HG03457 (cell line): ENCODE results near the gene ZFPM1.

ENCODE experiments used
- ATAC-seq: cut with Tn5 transposase; IDR thresholded peaks from one replicate; pipeline ENCODE4 v1.9.1; 2021; ENCODE audit warnings: moderate number of reproducible peaks; ENCODE audit not compliant: unreplicated experiment

Gene ZFPM1

DNA sequence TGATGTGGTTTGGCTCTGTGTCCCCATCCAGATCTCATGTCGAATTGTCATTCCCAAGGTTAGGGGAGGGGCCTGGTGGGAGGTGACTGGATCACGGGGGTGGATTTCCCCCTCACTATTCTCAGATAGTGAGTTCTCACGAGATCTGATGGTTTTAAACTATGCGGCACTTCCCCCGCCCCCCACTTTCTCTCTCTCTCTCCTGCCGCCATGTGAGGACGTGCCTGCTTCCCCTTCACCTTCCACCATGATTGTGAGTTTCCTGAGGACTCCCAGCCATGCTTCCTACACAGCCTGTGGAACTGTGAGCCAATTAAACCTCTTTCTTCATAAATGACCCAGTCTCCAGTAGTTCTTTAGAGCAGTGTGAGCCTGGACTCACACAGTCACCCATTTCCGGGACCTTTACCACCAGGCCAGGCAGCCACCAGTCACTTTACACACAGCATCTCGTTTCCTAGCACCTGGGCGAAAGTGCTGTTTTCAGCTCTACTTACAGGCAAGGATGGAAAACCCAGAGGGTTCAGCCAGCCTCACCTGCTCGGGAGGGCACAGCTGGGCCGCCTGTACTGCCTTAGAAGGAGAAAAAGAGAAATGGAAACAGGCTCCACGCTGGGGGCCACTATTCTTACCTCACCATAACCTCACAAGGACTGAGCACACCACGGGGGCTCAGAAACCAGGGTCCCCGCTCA, 103.4 kb downstream of the ZFPM1 start:
- no peak for ATAC-seq

DNA sequence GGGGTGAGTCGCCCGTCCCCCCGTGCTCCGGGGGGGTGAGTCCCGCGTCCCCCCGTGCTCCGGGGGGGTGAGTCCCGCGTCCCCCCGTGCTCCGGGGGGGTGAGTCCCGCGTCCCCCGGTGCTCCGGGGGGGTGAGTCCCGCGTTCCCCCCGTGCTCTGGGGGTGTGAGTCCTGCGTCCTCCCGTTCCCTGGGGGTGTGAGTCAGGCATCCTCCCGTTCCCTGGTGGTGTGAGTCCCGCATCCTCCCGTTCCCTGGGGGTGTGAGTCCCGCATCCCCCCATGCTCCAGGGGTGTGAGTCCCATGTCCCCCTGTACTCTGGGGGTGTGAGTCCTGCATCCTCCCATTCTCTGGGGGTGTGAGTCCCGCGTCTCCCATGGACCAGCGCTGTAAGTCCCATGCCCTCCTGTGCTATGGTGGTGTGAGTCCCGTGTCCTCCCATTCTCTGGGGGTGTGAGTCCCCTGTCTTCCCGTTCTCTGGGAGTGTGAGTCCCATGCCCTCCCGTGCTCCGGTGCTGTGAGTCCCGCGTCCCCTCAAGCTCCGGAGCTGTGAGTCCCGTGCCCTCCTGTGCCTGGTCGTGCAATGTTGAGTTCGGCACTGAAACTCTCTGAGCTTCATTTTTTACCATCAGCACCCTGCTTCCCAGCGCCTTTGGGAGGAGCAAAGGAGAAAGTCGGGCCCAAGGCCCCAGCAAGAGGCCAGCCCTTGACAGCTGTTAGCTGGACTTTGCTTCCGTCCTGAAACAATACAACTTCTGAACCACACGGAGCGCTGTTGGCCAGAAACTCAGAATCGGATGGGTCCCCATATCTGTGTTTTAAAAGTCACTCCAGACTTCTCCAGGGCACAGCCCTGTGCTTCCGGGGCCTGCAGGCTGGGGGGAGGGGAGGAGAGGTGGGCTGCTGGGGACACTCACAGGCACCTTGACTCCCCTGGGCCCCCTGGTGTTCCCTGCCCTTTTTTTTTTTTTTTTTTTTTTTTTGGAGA, 105.7 kb downstream of the ZFPM1 start:
- ATAC-seq: no peak

DNA sequence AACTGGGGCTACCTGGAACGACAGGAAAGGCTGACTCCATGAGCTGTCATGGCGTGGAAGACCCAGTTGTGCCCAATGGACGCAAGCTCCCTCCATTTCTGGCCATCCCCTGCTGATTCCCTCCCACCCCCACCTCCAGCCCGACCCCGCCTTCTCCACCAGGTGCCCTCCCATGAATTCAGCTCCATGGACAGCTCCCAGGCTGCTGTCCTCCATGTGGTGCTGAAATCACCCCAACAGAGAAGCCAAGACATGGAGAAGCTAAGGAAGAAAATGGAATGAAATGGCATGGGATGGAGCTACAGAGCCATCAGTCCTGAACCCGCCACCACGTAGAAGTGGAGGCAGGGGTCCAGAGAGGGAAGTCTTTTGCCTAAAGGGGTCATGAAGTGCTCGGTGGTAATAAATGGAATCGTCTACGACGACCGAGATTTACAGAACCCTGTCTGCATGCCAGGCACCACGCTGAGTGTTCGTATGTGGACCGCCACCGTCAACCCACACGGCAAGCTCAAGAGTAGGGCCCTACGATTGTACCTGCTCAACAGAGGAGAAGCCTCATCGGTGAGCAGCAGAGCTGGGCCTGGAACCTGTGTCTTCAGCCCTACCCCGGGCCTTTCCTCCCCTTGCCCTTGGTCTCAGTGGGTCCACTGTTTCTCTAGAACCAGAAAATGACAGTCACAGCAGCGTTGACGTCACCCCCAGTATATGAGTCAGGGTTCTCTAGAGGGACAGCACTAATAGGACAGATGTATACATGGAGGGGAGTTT, 107.8 kb downstream of the ZFPM1 start:
- ATAC-seq: no peak

DNA sequence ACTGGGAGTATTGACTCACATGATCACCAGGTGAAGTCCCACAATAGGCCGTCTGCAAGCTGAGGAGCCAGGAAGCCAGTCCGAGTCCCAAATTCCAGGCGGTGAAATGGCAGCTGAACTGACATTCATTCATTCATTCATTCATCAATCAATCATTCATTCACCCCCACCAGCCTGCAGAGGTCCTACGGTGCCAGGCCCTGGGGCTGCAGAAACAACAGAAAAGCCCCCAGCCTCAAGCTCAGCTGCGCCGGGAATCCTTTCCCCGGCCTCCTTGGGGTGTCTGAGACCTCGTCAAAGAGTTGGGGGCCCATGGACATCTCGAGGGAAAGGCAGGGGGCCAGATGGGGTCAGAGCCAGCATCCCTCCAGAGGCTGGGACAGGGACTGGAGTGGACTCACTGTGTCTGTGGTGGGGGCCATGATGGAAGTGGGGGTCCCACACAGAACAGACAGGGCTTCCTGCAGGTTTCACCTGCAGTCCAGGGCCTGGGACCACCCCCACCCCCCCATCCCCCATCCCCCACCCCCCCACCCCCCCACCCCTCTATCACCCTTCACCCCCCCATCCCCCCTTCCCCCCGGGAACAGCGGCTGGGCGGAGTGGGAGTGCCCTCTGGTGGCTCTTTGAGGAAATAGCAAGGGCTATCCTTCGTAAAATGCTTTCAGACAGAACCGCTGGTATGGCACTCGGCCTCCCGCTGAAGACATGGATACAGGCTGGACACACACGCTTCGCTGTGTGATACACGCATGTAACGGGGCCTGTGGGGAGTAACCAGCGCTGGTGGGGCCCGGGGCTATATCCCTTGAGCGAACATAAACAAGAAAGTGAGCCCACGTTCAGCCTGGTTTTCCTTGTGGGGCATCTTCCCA, 108.6 kb downstream of the ZFPM1 start:
- no peak for ATAC-seq

DNA sequence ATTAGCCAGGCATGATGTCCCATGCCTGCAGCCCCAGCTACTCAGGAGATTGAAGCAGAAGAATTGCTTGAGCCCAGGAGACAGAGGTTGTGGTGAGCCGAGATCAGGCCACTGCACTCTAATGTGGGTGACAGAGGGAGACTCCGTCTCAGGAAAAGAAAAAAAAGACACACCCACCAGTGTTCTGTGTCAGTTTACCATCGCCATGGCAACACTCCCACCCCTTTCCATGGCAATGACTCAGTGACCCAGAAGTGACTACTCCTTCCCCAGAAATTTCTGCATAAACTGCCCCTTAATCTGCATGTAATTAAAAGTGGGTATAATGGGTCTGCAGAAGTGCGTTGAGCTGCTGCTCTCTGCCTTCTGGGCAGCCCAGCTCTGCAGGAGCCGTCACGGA, 113.1 kb downstream of the ZFPM1 start:
- ATAC-seq: no peak

DNA sequence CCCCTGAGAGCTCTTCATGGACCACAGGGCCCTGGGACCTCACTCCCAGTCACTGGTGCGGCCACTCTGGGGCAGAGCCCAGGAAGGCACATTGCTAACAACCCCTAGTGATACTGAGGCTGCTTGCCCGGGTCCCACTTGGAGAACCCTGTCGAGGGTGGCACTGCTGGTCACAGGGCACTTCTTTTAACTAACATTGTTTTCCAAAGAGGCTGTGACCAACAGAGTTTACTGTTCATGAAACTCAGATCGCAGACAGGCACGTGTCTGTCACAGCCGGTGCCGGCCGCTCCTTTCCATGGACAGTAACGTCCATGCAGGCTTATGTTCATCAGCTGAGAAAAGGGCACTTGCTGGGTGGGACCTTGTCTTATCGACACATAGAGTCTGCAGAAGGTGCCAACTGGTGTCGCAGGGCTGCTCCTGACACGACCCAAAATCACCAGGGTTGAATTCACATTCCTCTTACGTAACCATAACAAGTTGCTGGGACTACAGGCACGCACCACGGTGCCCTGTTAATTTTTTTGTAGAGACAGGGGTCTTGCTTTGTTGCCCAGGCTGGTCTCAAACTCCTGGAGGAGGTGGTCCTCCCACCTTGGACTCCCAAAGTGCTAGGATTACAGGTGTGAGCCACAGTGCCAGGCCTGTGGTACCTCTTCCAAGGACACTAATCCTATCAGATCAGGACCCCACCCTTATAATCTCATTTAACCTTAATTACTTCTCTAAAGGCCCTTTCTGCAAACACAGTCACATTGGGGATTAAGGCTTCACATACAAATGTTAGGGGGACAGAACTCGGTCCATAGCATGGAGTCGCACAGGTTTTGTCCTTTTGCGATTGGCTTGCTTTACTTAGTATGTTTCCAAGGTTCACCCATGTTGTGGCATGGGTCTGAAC, 115.9 kb downstream of the ZFPM1 start:
- no peak for ATAC-seq

DNA sequence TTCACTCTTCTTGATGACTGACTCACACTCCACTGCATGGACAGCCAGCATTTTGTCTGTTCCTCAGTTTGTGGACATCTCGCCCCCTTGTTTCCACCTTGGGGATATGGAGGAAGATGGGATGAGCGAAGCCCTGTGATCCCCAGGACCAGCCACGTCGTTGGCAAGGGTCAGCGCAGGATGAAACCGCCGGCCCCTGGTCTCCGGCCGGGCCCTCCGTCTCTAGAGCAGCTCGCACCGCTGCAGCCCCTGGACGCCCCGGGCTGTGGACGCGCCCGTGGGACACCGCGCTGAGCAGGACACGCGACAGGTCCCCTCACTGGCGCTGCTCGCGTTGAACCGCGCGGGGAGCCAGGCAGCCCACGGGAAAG, 116.5 kb downstream of the ZFPM1 start:
- ATAC-seq: peak; percentile 15

DNA sequence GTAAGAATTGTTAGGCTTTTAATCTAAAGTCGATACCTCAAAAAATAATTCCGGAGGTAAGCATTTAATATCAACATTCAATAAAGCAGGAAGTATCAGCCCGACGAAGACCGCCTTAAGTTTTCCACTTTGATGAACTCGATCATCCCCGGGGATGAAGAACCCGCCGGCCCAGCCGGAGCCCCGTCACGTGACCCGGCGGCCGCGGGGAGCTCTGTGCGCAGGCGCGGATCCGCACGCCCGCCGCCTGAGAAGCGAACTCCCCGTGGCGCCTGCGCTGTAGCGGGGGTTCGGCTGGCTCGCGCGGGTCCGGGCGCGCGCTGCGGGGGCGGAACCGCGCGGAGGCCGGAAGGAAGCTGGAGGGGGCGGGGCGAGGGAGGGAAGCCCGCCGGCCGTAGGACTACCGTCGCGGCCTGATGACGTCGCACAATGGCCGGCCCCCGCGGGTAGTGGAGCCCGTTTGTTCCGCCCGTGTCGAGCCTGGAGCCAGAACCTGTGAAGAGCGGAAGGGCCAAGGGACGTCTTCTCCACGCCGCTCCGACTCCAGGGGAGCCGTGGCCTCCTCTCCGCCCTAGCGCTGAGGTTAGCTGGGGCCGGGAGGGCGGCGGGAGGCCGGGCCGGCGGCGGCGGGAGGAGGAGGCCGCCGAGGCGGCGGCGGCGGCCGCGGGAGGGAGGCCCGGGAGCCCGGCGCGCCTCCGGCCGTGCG, 117.1 kb downstream of the ZFPM1 start, which contains the start of gene ZC3H18:
TSS of gene ZC3H18 (plus strand) at position 419 of the 706 bp plus-strand sequence. CDS start 6,721 bp downstream, outside the sequence.
- ATAC-seq: peak; percentile 44

DNA sequence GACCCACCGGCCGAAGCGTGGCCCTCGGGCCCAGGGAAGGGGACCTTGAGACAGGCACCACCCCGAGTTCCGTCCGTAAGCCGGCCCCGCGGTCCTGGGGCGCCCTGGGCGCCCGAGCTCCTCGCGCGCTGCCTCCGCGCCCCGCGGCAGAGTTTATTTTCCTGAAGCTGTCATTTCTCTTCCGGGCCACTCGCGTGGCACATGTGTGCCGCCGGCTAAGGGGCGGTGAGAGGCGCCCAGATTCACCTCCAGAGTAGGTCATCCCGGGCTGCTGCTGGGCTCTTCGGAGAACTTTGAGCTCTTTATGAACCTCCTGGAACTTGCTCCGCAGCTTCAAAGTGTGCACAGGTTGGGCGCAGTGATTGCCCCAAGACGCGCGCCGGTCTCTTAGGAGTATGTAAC, 117.6 kb downstream of the ZFPM1 start:
- peak; percentile 16 for ATAC-seq

DNA sequence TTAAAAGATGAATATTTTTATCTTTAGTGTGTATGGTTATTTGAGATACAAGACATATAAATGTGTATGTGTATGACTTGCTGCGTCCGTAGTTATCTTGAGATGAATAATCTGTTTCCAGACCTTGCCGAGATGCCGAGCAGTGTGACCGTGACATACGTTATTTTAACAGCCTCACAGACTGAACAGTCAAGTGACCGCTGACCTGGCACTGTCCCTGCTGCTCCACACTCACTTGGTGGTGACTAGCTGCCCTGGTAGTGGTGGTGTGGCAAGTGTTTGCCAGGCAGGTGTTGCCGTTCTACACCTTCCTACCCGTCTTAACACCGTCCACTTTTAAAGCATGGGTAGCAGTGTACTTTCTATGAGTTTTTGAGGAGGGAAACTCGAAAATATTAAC, 122.2 kb downstream of the ZFPM1 start:
- no peak for ATAC-seq

DNA sequence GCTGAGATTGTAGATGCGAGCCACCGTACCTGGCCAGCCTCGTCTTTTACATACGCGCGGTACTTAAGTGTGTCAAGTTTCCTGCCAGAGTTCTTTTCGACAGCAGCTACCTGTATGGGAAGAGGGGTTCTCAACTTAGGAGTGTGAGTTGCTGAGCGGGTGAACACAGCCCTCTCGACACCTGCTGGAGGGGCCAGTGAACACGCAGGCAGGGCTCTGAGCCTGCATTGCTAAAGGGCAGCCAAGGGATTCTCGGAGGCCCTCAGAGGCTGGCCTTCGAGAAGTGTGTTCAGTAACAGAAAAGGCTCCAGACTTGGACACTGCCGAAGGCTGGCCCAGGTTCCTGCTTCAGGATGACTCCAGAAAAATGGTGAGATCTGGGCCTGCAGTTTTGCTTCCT, 123.2 kb downstream of the ZFPM1 start:
- ATAC-seq: no peak

DNA sequence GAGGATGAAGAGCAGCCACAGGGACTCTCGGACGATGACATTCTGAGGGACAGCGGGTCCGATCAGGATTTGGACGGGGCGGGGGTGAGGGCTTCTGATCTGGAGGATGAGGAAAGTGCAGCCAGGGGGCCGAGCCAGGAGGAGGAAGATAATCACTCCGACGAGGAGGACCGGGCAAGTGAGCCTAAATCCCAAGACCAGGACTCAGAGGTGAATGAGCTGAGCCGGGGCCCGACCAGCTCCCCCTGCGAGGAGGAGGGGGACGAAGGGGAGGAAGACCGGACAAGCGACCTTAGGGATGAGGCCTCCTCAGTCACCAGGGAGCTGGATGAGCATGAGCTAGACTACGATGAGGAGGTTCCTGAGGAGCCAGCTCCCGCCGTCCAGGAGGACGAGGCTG, 124.1 kb downstream of the ZFPM1 start:
- ATAC-seq: no peak

DNA sequence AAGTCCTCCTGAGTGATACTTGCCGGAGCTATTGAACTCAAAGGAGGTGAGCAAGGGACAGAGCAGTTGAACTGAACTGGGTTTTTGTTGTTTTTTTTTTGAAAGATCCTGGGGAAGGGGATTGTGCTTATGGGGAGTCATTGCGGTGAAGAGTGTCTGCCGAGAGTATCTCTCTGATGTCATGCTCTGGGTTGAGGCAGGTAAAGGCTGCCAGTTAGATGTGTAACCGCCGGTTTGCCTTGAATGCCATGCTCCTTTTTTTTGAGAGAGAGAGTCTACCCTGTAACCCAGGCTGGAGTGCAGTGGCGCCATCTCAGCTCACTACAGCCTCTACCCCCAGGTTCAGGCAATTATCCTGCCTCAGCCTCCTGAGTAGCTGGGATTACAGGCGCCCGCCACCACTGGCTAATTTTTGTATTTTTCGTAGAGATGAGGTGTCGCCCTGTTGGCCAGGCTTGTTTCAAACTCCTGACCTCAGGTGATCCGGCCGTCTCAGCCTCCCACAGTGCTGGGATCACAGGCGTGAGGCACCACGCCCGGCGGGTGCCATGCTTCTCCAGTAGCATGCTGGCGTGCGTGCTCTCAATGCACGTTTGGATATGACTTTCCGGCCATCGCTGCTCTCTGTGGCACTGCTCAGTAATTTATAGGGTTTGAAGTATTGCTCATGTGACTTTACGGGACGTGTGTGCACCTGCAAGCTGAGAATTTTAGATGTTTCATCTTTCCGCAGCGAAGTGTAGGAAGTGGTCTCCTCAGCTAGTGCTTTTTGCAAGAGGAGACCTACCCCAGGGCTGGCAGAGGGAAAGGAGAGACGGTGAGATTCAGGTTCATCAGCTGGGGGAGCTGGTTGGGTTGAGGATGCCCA, 125.6 kb downstream of the ZFPM1 start:
- no peak for ATAC-seq

DNA sequence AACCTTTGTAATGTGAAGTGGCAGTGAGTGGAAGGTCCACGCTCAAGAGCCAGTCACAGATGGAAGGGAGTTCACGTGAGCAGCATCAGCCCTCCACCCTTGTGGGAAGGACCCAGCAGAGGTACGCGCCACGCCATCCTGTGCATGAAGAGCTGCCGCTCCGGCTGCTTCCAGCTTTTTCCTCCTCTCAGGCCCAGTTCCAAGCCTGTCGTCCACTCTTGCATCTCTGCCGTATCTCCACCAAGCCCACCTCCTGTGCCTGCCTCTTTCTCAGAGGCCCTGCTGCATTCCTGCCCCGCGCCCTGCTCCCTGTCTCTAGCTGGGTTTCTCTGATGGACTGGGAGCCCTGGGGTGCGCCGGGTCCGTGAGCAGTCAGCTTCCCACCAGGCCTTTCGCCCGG, 127.3 kb downstream of the ZFPM1 start:
- ATAC-seq: no peak

DNA sequence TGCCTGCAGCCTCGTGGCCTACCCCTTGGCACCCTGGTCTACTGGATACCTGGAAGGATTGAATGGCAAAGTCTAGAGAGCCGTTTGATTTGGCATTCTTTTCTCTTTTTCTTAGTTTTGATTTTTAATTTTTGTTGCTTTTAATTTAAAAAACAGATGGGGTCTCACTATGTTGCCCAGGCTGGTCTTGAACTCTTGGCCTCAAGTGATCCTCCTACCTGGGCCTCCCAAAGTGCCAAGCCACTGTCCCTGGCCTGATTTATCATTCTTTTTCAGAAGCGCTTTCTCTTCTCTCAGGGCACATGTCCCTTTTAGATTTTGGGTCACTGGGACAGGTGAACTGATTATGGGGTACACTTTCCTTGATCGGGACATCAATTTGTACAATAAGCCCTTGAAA, 128.0 kb downstream of the ZFPM1 start:
- no peak for ATAC-seq

DNA sequence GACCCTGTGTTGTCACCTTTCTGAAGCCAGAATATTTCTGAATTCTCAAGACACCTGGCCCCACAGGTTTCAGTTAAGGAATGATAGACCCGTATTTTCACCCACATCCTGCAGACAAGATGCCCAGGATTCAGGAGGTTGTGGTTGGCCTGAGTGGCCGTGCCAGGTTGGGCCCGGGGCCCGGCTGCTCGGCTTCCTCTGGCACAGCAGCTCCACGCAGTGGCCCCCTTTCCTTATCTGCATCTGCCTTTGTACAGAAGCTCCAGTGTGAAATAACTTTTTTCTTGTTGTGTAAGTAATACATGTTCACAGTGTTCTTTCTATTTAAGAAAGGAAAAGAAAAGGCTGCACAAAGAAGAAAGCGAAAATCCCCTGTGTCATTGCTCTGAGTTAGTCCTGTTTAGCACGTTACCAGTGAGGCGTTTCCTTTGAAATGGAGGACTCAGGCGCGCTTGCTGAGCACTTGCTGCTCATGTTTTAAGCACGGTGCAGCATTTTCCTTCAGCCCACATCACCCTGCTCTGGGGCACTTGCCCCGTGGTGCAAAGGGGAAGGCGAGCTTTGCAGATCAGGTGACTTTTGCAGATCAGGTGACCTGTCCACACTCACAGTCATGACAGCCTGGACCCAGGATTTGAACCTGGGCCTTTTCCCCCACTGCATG, 130.0 kb downstream of the ZFPM1 start:
- ATAC-seq: no peak

DNA sequence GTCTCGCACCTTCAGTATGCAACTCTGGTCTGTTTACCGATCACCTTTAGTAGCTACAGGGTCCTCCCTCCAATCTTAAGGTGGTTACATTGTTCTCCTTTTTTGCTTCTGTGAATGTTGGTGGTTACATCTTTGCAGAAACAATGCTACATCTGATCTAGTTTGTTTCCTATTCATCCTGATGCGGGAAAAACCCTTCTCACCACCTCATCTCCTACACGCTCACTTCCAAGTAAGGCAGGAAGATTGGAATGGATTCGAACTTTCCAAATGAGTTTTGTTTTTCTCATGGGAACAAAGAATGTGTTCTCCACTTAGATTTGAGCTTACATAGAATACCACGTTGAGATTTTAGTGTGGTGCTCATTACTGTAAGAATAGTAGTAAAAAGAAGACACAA, 131.6 kb downstream of the ZFPM1 start:
- no peak for ATAC-seq
